GM15510 (cell line): Measurements from ENCODE around the gene SND1.

Experiments
- POLR2A ChIP-seq: IDR thresholded peaks from 3 replicates; pipeline ENCODE4 v1.6.1; 2011; ENCODE audit warnings: borderline replicate concordance; ENCODE audit not compliant: insufficient read length; ENCODE audit errors: extremely low read depth

Gene SND1

DNA sequence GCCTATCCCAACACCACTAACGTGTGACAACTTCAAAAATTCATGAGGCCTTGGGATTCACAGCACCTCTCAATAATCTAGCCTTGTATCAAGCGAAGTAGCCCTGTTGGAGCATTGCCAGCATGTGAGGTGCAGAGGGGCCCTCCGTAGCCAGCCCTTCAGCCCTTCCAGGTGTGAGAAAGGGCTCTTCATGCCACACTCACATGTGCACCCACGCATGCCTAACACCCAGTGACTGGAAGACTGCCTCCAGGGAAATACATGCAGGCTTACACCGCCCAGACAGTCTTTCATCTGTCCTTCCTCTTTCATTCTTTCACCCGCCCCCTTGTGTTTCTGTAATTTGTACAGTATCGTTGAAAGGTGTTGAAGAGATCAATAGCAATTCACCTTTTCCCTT, 353.1 kb downstream of the SND1 start:
- no peak for TF ChIP-seq POLR2A

DNA sequence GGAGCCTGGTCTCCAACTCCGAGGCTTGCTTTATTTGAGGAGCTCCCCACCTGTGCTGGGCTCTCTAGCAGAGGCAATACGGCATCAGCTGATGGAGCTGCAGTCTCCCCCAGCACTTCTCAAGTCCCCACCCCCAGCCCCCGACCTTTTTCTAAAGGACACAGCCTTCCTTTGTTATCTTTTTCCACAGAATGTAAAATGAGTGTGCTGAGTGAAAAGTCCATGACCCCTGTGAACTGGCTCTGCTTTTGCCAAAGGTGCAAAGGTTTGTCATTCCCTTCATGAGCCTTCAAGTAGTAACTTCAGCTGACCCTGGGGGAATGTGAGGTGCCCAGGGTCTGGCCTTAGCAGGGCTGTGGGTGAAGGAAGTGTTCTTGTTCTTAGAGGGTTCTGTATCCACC, 353.8 kb downstream of the SND1 start:
- no peak for TF ChIP-seq POLR2A

DNA sequence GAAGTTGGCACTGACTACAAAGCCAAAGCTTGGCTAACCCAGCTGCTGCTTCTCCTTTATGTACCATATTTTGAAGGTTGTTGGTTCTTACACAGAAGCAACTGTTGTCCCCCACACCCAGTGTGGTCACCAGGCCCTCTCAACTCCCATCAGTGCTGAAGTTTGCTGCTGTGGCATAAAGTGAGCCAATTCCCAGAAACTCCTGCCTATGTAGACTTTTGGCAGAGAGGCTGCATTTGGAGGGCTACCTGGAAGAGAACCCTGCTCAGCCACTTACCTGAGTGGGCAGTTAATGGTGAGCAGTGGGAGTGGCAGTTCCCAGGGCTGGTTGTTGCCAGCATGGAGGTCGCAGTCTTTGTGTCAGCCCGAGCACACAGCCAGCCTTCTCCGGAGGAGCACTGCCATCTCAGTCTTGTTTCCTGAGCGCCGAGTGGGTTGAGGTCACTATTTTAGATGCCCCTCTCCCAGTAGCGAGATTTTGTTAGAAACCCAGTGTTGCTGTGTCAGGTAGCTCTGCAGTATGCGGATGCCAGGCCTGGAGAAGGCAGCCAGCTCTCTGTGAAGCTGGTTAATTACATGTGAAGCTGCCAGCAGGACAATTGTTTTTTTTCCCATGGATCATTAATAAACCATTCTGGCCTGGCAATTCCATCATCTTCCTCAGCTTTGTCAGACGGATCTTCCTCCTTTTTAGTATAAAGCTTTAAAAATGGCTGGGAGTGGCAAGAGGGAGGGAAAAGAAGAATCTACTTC, 354.7 kb downstream of the SND1 start:
- TF ChIP-seq POLR2A: no peak

DNA sequence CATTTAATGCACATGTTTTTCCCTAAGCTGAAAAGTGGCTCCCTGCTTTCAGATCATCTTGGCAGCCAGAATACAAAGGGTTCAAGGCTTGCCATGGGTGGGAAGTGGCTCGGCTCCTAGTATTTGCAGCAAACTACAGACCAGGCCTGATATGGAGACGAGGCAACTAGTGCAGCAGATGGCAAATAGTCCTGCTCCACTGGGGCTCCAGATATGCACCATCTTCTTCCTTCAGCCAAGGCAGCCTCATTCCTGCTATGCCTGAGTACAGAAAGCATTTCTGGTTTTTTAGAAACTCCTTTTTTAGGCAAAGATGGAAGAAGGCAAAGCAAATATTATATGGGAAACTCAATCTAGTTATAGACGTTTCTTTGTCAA, 355.3 kb downstream of the SND1 start:
- TF ChIP-seq POLR2A: no peak

DNA sequence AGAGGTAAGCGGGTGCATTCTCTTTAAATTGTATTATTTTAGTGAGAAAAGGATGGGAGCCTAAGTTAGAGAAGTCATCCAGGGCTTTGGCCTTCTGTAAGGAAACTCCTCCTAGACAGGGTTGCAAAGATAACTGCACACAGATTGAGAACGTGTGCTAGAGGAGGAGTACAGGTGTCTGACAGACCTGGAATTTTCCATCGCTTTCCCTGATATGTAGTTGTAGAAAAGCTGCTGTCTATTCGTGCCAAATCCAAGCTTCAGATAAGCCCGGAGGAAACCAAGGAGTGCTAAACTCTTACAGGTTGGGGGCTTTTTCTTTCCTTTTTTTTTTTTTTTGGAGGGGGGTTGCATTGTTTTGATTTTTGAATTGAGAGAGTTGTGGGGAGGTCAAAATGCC, 356.1 kb downstream of the SND1 start:
- TF ChIP-seq POLR2A: no peak

DNA sequence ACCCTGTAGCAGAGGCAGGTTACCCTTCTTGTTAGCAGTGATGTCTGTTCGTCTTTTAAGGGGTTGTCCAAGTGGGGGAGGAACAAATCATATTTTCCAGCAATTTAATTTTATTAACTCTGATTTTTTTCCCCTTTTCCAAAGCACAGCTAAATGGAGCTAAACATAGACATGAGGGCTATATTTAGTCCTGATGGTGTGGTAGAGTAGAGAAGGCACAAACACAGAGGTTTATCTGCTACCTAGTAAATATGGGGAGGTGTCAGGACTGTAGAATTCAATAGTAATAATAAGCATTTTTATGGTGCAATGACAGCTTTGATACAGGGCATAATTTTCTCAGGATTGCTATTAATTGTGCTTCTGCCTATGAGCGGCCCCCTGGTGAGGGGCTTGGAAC, 356.8 kb downstream of the SND1 start:
- TF ChIP-seq POLR2A: no peak

DNA sequence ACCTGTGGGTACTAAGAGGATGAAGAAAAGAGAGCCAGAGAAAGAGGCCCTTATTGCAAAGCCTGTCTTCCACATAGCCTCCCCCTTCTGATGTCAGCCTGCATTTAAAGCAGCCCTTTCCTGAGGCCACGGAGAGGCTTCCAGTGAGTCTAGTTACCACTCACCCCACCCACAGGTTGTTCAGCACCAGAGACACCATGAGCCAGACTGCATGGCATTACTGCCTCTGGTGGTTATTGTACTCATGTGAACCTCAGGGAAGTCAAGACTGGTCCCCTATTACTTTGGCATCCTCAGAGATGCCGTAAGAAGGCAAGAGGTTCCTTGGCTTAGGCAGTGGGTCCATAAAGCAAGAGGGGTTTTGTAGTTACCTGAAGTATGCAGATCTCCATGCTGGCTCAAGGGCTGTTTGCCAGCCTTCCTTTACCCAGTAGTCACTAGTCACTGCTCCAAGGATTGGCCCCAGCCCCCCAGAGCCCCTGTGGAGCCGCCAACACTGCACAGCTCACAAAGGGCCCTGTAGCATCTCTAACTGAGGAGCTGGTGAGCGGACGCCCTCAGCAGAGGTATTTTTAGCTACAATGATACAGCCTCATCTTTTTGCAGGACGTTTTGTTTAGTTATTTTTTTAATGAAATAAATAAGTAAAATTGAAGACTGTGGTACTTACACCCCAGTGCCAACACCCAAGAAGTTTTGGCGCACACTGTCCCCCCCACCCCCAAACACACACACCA, 358.6 kb downstream of the SND1 start:
- no peak for TF ChIP-seq POLR2A

DNA sequence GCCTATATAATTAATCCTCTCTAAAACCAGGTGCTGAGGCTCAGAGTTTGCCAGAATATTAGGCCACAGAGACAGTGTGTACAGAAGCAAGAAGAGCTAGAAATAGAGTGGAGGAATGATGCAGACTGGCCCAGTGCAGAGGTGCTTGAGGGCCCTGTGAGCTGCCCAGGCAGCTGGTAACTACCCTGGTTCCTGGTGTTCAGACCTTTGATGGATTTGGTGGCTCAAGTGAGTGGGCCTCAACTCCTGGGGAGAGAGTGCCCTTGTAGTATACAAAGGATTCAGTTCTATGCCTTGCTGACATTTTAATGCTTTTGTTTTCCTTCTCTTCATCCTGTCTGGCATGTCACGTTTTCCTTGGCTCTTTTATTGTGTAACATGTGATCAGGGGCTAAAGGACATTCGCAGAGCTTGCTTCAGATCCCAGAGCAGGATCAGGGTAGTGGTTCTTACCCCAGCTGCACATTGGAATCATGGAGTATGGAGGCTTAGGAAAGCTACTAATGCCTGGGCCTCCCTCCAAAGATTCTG, 359.2 kb downstream of the SND1 start:
- no peak for TF ChIP-seq POLR2A

DNA sequence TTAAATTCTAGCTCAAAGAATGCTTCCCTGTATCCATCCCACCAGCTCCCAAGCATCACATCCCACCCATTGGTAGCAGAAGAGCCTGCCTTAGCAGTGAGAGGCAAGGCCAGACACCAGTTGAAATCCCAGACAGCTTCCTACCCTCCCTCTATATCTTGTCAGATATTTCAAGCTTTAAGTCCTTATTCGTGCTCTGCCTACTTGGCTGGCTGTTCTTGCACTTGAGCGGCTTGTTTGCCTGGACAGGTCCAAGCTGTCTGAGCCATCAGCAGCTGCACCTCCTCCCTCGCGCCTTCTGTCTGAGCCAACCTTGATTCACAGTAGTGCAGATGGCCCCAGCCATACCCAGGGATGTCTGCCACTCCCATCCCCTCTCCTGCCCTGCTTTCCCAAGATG, 362.8 kb downstream of the SND1 start:
- no peak for TF ChIP-seq POLR2A

DNA sequence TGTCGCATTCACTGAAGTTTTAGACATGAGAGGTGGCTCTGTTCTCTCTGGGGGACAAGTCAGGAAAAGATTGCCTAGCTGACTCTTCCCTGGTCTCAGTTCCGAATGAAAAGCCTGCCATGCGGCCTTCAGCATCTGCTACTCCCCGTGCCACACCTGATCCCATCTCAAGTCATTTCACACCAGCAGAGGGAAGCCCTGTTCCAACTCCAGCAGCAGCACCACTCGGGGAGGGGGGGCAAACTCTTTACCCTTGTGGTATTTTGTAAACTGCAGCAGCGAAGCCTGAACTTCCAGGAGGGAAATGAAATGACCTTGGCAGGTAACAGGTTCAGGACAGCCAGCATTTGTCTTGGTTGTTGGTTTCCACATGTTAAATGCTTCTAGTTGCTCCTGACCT, 365.5 kb downstream of the SND1 start:
- TF ChIP-seq POLR2A: no peak

DNA sequence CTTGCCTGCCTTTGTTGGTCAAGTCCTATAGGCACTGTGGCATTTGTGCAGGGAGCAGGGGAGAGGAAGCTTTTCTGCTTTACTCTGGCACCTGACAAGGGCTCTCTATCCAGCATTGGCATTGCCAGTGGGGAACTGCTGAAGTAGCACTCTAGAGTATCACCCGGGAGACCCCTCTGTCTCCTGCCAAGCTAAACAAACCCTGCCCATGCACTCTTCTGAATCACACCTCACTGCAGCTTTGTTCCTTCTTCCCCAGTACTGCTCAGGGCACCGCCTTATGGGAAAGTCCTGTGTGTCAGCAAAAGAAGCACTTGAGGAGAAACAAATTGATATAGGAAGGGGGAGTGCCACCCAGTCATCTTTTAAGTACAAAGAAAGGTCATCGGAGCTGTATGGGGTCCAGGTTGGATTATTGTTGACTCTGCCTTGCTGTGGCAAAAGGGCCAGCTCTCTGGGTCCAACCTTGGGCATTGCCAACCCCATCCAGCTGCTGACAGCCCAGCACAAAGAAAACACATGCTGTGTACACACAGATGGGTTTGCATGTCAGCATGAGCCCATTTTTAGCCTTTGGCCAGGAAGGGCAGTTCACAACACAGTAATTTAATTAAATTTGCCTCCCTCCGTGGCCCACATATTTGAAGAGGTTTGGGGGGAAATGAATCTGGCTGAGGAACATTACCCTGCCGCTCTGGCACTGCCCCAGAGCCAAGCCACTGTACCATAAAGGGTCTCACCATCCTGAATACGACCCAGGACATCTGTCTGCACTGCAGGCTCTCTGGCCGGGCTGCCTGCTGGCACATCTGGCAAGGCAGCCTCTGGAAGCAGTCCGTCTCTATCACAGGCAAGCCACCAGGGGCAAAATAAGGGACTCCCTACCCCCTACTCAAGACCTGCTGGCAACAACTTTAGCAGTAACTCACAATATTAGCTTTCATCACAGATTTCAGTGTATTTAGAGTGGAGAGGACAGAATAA, 366.2 kb downstream of the SND1 start:
- TF ChIP-seq POLR2A: no peak

DNA sequence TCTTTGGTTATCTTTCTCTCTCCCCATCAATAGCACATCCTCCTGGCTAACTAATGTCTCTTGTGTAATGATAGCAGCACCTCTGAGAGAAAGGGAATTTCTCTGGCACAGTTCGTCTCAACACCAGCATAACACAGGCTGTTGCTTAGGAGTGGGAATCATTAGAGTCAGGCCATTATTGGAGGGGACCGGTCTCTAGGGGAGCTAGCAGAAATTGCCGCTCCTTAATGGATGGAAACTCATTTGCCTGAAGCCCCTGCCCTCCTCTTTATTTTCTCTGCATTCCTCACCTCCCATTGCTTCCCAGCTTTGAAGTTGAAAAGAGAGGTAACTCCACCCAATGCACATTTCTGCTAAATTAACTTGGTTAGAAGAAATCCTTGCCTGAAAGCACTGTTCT, 367.3 kb downstream of the SND1 start:
- no peak for TF ChIP-seq POLR2A

DNA sequence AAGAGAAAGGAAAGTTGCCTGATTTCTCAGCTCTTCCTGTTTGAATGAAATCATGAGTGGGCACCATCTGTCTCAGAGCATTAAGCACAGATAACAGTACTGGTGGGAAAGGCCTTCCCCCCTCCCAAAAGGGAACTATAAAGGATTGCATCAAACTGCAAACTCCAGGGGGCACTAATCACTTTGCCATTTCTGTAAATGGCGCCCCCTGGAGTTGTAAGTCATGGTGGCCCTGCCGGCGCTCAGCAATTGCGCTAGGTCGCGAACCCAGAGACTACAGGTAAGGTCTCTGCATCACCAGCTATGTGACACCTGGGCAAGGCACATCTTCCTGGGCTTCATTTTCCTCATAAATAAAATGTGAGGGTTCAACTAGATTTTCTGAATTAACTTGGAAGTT, 368.2 kb downstream of the SND1 start:
- no peak for TF ChIP-seq POLR2A

DNA sequence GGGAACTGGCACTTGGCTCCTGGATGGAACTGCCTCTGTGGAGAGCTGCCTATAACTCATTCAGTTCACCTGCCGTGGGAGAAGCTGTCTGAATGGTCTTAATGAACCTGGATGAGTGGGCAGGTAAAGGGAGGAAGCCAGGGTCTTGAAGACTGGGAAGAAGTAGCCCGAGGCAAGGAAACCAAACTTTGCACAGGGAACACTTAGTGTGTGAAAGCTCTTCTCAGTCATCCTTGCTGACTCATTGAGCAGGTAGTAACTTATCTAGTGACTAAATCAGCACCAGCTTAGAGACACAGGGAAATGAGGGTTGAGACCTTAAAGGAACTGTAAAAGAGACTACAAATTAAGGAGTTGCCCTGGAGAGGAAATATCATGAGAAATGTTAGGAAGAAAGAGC, 369.4 kb downstream of the SND1 start:
- no peak for TF ChIP-seq POLR2A
